Measurements from ENCODE around the gene ADAMTS16. TPM values are rescaled to one million over a fixed set of nuclear protein-coding genes. Genes with fewer than 3 reads are reported as not detected.

Gene ADAMTS16
- total and polyA plus RNA-seq, 9 of the 15 experiments (the other 6 are each of a cell fraction or from before 2014, with no cell fraction given) = not detected

- DNase-seq (ENCODE audit: extremely low read depth in 1 of 4, low spot score in 3 of 4) (no peak), ATAC-seq (no peak), FAIRE-seq (no peak)
- Histone ChIP-seq H3K4me3 (no peak overlapping the region), H3K9me1 (ENCODE audit: control insufficient read depth, insufficient read depth, low read length) (no peaks in the 10 kb centered on the region), H3K4me1 (replicated peaks in 1 of 2; ENCODE audit: control insufficient read depth in 2 of 2, insufficient read depth in 2 of 2, low read length in 2 of 2) (no peaks in the 10 kb centered on the region), H3K9me3 (replicated peaks; ENCODE audit: control insufficient read depth, insufficient read depth, low read depth, low read length) (no peaks in the 10 kb centered on the region), H3K27ac (ENCODE audit: extremely low read depth, low read depth, low read length) (no peak overlapping the region), H3K36me3 (ENCODE audit: control insufficient read depth, insufficient read depth, low read length) (no peaks in the 10 kb centered on the region), H3K4me2 (ENCODE audit: insufficient read depth, low read length) (no peak overlapping the region), H4K20me1 (replicated peaks; ENCODE audit: control insufficient read depth, insufficient read depth, low read length) (no peaks in the 10 kb centered on the region), H3K27me3 (ENCODE audit: control insufficient read depth in 2 of 2, insufficient read depth in 2 of 2, low read length in 2 of 2) (no peaks in the 10 kb centered on the region; a peak in 1 of 5 replicates), H3K79me2 (ENCODE audit: control insufficient read depth, insufficient read depth, low read length) (no peaks in the 10 kb centered on the region), H3K9ac (ENCODE audit: insufficient read depth in 1 of 2, low read depth in 2 of 2, low read length in 2 of 2) (no peak overlapping the region), H2AFZ (ENCODE audit: low read depth, low read length) (no peak overlapping the region)
- POLR2A ChIA-PET = interaction anchor here (0.6 kb wide), 1 partner anchor 234 kb away, joined by 3 read pairs; no protein-coding TSS in a partner anchor
- in situ Hi-C loops (cut with MboI) = no loop called here
- TF ChIP-seq FOSL1 (tag; conservative IDR thresholded peaks at IDR 0.05) (no peak), MTA2 (IDR thresholded peaks at IDR 0.05; ENCODE audit: low read depth) (no peak), HMG20A (CRISPR knock-in tag; conservative IDR thresholded peaks at IDR 0.05) (no peak), FOXK2 (conservative IDR thresholded peaks at IDR 0.05 in 1 of 2, IDR thresholded peaks at IDR 0.05 in 1 of 2; ENCODE audit: low read depth in 2 of 2) (no peak), NR3C1 (CRISPR knock-in tag; IDR thresholded peaks at IDR 0.05) (no peak), CSDE1 (IDR thresholded peaks at IDR 0.05) (no peak), ERF (CRISPR knock-in tag; IDR thresholded peaks at IDR 0.05) (no peak), PHTF2 (CRISPR knock-in tag; IDR thresholded peaks at IDR 0.05) (no peak)
- 0% methylated on average over 2 of the region's 2 CpGs for WGBS (ENCODE audit: insufficient coverage, low coverage, missing lambda C conversion rate)
- BruUV-seq (replicated peaks) = no TSS peak
- intact Hi-C loops (cut with micrococcal nuclease) = no loop called here
- CTCF ChIA-PET (ENCODE audit: low intra/inter-chr PET ratio) = no interaction called here
Measured at GRCh38 chr5:5154733-5155132, 14.6 kb downstream of the ADAMTS16 start.

DNA sequence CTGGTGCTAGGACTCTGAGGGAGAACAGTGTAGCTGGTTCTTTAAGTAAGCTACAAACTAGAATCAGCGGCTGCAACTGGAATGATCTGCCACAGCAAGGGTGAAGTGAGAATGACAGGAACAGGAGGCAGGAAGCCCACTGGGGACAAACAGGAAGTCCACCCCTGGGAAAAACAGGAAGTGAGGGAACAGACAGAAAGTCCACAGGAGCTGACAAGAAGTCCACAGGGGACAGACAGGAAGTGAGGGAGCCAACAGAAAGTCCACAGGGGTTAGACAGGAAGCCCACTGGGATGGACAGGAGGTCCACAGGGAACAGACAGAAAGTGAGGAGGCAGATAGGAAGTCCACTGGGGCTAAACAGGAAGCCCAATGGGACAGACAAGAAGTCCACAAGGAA is 15.5 kb downstream of the ADAMTS16 start:
- Histone ChIP-seq H4K20me1 (replicated peaks; ENCODE audit: control insufficient read depth, insufficient read depth, low read length) (no peaks in the 10 kb centered on the region), H3K27me3 (ENCODE audit: control insufficient read depth in 2 of 2, insufficient read depth in 2 of 2, low read length in 2 of 2) (no peaks in the 10 kb centered on the region; a peak in 1 of 5 replicates), H3K27ac (ENCODE audit: extremely low read depth, low read depth, low read length) (no peak overlapping the region), H2AFZ (ENCODE audit: low read depth, low read length) (no peak overlapping the region), H3K9me1 (ENCODE audit: control insufficient read depth, insufficient read depth, low read length) (no peaks in the 10 kb centered on the region), H3K4me1 (replicated peaks in 1 of 2; ENCODE audit: control insufficient read depth in 2 of 2, insufficient read depth in 2 of 2, low read length in 2 of 2) (no peaks in the 10 kb centered on the region), H3K9ac (ENCODE audit: insufficient read depth in 1 of 2, low read depth in 2 of 2, low read length in 2 of 2) (no peak overlapping the region), H3K9me3 (replicated peaks; ENCODE audit: control insufficient read depth, insufficient read depth, low read depth, low read length) (no peaks in the 10 kb centered on the region), H3K79me2 (ENCODE audit: control insufficient read depth, insufficient read depth, low read length) (no peaks in the 10 kb centered on the region), H3K36me3 (ENCODE audit: control insufficient read depth, insufficient read depth, low read length) (no peaks in the 10 kb centered on the region), H3K4me2 (ENCODE audit: insufficient read depth, low read length) (no peak overlapping the region), H3K4me3 (no peak overlapping the region)
- CTCF ChIA-PET (ENCODE audit: low intra/inter-chr PET ratio) = no interaction called here
- no TSS peak for BruUV-seq (replicated peaks)
- intact Hi-C loops (cut with micrococcal nuclease) = no loop called here
- WGBS (ENCODE audit: insufficient coverage, low coverage, missing lambda C conversion rate) = 0% methylated on average over 1 of the region's 1 CpG
- no peak for ATAC-seq
- no peak for DNase-seq (ENCODE audit: extremely low read depth in 1 of 4, low spot score in 3 of 4)
- no peak for TF ChIP-seq NR4A1 (CRISPR knock-in tag; IDR thresholded peaks at IDR 0.05)
- no peak for TF ChIP-seq NR4A1 (tag; IDR thresholded peaks at IDR 0.05)
- peak; percentile 57; the same call in 1 of the 2 replicates for TF ChIP-seq SPI1 (IDR thresholded peaks at IDR 0.05; ENCODE audit: borderline replicate concordance, low read depth, low read length)
- peak; percentile 45; the same call in 1 of the 2 replicates for TF ChIP-seq GABPA (tag; conservative IDR thresholded peaks at IDR 0.05; ENCODE audit: low read depth)
- POLR2A ChIA-PET = interaction anchor here (0.8 kb wide), 1 partner anchor 356 kb away, joined by 3 read pairs; no protein-coding TSS in a partner anchor
- FAIRE-seq = no peak
- in situ Hi-C loops (cut with MboI) = no loop called here
